GM23248 (cell line): Measurements from ENCODE around the gene ADRA1B.

Experiments used
- EZH2 ChIP-seq: fragments of 200-600 bp; sonication (generic); IDR thresholded peaks from 2 replicates; pipeline ENCODE4 v1.6.1; 2018; ENCODE audit warnings: antibody characterized with exemption, mild to moderate bottlenecking; ENCODE audit not compliant: insufficient read depth, poor library complexity, severe bottlenecking
- EZH2phosphoT487 ChIP-seq: fragments of 200-600 bp; sonication (generic); IDR thresholded peaks from 2 replicates; pipeline ENCODE4 v1.6.1; 2018; ENCODE audit warnings: antibody characterized with exemption, moderate library complexity, mild to moderate bottlenecking, low read depth; ENCODE audit not compliant: insufficient read depth

DNA sequence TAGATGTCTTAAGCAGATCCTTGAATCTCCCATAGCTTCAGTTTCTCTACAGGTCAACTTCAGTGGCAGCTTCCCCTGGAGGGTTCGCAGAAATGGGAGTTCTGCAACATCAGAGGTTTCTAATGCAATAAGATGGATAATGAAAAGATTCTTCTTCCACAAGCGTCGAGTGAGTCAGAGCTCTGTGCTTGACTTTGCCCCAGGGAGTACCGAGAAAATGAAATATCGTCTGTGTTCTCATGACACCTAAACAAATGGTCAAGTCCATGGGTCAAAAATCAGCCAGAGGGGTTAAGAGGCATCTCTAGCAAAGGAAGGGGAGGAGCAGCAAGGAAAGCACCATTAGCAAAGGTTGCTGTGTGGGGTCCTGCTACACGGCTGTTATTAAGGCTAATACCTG lies 3.2 kb upstream of the ADRA1B start:
- TF ChIP-seq EZH2phosphoT487 (no peak), EZH2 (no peak)
